ENCODE data around the gene ZNF738. TPM values are rescaled to one million over a fixed set of nuclear protein-coding genes. Genes with fewer than 3 reads are reported as not detected.
"Not testable (repeated sequence)": the region's sequence is repeated elsewhere in the genome, so short reads cannot be mapped to it uniquely, and the experiment has no call there.

The ZNF738 gene
- 34.9 TPM for total RNA-seq

DNA sequence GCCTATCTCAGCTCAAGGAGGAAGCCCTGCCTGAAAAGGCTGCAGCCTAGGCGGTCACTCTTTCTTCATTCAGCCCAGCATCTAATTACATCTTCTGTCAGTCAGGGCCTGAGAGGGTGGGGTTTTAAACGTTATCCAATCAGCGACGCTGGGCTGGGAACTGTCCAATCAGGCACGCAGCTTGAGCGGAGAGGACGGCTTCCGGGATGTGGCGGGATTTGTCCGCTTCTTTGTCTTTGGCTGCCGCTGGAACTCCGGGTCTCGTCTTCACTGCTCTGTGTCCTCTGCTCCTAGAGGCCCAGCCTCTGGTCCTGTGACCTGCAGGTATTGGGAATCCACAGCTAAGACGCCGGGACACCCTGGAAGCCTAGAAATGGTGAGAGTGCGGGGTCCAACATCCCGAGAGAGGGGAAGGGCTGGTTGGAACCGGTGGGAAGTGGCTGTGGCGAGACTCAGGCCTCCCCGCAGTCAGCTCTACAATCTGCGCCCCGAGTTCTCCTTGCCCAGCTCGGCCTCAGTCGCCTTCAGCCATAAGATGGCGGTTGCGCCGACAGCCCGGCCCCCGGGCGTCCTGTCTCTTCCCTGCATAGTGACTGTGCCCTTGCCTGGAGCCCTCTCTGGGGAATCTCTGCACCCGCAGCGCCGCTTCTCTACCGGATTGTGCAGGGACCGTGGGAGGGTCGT lies at the start of gene ZNF738:
Gene ZNF738, plus strand, starts transcription at position 233 of the 684 bp plus-strand sequence. Its CDS starts 141 bp downstream, at position 374.
- DNase-seq = peak; percentile 88

DNA sequence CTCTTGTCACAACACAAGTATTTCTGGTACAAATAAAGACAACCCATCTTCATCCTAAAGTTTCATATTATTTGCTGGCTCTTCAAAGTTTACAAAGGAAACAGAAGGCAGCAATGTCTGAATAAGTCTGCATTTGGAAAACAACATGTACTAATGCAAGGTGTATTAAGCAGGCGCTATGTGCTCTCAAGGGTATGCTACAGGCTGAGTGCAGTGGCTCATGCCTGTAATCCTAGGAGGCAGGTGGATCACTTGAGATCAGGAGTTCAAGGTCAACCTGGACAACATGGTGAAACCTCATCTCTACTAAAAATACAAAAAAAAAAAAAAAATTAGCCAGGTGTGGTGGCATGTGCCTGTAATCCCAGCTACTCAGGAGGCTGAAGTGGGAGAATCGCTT lies 46.0 kb upstream of the ZNF738 start:
- not testable (repeated sequence) for DNase-seq

DNA sequence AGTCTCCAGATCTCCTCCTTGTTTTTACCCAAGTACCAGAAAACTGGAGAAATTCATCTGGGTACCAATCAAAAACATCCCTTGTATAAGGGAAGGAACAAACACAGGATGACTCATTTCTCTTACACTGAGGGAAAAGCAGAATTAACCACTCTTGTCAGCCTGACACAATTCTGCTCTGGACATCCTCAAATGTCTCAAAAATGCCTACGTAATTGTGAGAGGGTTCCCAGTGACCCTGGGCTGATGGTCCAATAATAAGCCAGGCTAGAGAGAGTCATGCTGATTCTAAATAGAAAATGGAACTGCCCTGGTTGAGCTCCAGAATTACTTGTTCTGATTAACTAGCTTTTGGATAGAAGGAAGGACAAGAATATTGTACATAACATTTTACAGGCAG lies 44.1 kb upstream of the ZNF738 start:
- DNase-seq = peak; percentile 35

DNA sequence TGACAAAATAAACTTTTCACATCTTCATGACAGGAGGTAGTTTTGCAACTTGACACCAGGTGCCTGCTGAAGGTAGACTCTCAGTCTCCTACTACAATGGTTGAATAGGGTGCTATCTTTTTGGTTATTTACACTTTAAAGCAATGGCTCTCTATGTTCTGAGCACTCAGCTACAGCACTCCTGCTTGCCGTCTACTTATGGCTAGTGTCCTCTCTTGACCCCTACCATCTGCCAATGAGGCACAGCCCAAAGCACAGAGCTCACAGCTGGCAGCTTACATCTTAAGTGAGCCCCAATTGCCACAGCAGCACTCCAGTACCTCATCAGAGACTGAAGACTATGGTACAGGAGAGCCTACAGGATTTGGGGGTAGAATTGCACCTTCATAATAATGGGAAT lies 41.0 kb upstream of the ZNF738 start:
- DNase-seq = no peak

DNA sequence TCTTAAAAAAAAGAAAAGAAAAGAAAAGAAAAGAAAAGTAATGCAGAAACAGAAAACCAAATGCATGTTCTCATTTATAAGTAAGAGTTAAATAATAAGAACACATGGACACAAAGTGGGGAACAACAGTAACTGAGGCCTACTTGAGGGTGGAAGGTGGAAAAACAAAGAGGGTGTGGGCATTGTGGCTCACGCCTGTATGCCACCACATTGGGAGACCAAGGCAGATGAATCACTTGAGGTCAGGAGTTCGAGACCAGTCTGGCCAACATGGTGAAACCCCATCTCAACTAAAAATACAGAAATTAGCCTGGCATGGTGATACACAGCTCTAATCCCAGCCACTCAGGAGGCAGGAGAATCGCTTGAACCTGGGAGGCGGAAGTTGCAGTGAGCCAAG lies 37.7 kb upstream of the ZNF738 start:
- DNase-seq = no peak

DNA sequence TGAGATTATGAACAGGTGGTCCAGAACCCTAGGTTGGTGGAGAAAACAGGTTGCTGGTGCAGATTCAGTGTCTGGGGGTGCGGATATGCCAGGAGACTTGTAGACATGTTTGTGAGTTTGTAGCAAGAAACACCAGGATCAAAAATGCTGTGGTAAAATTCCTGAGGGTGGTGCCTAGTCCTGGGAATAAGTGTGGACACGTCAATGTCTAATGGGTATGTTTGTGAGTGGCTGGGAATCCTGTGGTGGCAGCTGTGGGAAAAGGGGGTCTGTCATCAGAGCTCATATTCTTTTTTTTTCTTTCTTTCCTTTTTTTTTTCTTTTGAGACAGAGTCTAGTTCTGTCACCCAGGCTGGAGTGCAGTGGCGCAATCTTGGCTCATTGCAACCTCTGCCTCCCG lies 36.8 kb upstream of the ZNF738 start:
- DNase-seq = no peak

DNA sequence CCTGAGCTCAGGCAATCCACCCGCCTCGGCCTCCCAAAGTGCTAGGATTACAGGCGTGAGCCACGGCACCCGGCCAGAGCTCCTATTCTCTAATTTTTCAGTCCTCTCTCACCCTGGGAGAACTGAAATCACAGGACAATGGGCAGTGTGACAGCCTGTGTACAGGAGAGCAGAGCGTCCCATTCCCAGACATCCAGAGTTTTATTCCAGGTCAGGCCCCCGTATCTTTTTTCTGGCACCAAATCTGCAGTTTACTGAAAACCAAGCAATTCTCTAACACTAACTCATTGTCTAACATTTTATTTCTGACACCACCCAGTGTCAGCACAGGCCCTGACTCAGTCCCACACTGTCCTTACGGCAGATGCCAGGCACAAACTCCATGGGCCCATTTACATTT lies 36.3 kb upstream of the ZNF738 start:
- peak; percentile 64 for DNase-seq

DNA sequence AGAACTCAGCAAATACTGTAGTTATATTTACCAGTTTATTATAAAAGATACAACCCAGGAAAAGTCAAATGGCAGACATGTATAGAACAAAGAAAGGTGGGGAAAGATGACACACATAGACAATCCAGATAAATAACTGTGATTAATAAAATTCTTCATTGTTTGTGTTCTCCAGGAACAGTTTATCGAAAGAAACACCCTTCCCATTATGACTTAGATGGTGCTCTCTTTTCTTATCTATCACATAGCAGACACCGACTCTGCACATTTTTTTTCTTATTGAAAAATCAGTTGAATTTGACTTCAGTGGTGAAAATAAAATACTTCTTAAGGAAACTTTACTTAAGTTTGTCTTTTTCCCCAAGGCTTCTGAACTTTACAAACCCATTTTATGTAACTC lies 35.8 kb upstream of the ZNF738 start:
- DNase-seq = no peak

DNA sequence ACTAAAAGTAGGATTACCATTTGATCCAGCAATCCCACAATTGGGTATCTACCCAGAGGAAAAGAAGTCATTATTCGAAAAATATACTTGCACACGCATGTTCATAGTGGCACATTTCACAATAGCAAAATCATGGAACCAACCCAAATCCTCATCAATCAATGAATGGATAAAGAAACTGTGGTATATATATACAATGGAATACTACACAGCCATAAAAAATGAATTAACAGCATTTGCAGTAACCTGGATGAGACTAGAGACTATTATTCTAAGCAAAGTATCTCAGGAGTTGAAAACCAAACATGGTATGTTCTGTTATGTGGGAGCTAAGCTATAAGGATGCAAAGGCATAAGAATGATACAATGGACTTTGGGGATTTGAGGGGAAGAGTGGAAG lies 32.6 kb upstream of the ZNF738 start:
- no peak for DNase-seq

DNA sequence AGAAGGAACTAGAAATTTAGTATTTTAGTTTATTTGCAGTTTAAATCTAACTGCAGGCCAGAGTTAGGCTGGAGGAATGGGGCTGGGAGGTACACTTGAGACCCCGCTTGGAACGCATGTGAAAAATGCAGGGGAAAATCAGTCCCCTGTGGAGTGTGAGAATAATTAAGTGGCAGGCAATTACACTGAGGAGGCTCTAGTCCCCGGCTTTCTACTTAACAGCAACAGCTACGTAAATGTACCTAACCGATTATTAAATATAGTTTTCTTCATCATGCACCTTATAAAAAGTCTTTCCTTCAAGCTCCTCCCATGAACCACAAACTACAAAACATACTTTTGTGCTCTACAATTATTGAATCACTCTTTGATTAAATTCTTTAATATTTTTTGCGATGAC lies 30.4 kb upstream of the ZNF738 start:
- no peak for DNase-seq

DNA sequence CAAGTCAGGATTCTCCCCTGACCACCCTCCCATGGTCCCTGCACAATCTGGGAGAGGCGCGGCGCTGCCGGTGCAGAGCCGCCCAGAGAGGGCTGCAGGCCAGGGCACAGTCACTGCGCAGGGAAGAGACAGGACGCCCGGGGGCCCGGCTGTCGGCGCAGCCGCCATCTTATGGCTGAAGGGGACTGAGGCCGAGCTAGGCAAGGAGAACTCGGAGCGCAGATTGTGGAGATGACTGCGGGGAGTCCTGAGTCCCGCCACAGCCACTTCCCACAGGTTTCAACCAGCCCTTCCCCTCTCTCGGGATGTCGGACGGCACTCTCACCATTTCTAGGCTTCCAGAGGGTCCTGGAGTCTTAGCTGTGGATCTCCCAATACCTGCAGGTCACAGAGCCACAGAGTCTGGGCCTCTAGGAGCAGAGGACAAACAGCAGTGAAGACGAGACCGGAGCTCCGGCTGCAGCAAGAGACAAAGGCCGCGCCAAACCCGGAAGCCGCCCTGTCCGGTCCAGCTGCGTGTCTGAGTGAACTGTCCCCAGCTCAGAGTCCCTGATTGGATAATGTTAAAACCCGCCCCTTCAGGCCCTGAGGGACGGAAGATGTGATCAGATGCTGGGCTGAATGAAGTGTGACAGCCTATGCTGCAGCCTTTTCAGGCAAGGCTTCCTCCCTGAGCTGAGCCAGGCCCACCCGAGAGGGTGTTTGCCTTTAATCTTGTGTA lies 29.8 kb upstream of the ZNF738 start, which contains the start of gene ZNF708:
Gene ZNF708, minus strand, starts transcription at position 526 of the 721 bp plus-strand sequence. Its CDS starts 198 bp downstream, at position 328.
- DNase-seq = peak; percentile 94

DNA sequence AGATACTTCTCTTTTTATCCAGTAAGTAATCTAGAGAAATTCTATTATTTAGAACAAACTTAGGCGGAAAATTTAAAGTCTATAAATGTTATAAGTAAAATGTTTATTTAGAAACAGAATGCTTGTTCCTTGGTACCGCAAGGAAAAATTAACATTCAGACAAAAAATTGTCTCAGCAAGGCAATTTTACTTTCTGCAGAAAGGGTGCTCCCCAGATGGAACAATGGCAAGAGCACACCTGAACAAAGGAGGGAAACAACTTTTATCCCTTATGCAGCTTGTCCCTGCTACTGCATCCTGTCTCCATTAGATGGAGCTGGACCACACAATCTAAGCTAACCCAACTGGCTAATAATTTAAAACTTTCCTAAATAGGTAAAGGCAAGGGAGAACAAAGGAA lies 23.1 kb upstream of the ZNF738 start:
- no peak for DNase-seq

DNA sequence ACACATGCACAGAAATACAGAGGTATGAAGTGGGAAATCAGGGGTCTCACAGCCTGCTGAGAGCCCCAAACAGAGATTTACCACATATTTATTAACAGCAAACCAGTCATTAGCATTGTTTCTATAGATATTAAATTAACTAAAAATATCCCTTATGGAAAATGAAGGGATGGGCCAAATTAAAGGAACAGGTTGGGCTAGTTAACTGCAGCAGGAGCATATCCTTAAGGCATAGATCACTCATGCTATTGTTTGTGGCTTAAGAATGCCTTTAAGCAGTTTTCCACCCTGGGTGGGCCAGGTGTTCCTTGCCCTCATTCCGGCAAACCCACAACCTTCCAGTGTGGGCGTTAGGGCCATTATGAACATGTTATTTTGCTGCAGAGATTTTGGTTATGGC lies 14.0 kb upstream of the ZNF738 start:
- not testable (repeated sequence) for DNase-seq

DNA sequence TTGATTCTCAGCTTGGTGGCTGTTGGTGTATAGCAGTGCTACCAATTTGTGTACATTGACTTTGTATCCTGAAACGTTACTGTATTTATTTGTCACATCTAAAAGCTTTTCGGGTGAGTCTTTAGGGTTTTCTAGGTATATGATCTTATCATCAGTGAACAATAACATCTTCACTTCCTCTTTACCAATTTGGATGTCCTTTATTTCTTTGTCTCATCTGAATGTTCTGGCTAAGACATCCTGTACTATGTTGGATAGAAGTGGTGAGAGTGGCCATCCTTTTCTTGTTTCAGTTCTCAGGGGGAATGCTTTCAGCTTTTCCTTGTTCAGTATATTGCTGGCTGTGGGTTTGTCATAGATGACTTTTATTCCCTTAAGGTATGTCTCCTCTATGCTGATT lies 6.0 kb upstream of the ZNF738 start:
- DNase-seq = no peak

DNA sequence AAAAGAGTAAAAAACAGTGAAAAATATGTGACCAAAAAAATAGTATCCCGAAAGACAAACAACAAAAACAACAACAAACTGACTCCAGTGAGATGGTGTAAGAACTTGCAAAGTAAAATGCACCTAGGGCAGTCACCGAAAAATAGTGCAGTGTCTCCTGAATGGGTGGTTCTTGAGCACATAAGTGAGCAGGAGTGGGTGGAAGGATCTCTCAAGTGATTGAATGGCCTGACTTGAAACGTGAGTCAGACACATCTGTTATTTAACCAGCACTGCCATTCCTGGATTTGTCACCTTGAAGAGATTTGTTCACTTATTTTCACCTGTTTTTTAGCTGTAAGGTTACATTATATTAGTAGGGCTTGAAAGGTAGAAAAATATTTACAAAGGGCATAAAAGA lies 3.5 kb downstream of the ZNF738 start:
- no peak for DNase-seq

DNA sequence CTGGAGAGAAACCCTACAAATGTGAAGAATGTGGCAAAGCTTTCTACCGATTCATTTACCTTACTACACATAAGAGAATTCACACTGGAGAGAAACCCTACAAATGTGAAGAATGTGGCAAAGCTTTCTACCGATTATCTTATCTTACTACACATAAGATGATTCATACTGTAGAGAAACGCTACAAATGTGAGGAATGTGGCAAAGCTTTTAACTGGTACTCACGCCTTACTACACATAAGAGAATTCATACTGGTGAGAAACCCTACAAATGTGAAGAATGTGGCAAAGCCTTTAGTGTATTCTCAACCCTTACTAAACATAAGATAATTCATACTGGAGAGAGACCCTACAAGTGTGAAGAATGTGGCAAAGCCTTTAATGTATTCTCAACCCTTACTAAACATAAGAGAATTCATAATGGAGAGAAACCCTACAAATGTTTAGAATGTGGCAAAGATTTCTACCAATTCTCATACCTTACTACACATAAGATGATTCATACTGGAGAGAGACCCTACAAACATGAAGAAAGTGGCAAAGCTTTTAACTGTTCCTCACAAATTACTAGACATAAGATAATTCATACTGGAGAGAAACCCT lies 25.3 kb downstream of the ZNF738 start:
- no peak for DNase-seq

DNA sequence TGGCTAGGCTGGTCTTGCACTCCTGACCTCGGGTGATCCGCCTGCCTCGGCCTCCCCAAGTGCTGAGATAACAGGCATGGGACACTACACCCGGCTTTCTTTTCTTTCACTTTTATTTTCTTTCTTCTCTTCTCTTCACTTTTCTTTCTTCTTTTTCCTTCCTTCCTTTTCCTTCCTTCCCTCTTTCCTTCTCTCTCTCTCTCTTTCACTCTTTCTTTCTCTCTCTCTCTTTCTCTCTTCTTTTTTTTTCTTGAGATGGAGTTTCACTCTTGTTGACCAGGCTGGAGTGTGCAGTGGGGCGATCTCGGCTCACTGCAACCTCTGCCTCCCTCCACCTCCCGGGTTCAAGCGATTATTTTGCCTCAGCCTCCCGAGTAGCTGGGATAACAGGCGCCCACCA lies 37.3 kb downstream of the ZNF738 start:
- no peak for DNase-seq

DNA sequence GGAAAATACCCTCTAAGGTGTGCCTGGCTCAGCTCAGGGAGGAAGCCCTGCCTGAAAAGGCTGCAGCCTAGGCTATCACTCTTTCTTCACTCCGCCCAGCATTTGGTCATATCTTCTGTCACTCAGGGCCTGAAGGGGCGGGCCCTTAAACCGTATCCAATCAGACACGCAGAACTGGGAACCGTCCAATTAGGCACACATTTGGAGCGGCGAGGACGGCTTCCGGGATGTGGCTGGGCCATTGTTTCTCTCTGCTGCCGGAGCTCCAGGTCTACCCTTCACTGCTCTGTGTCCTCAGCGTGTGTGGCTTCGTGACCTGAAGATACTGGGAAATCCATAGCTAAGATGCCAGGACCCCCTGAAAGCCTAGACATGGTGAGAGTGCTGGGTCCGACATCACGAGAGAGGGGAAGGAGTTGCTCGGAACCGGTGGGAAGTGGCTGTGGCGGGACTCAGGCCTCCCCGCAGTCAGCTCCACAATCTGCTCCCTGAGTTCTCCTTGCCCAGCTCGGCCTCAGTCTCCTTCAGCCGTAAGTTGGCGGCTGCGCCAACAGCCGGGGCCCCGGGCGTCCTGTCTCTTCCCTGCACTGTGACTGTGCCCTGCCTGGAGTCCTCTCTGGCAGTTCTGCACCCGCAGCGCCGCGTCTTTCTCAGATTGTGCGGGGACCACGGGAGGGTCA lies 38.2 kb downstream of the ZNF738 start, which contains the start of gene ZNF493:
Gene ZNF493, plus strand, starts transcription at position 241 of the 680 bp plus-strand sequence. Its CDS starts 105 bp downstream, at position 346.
- peak; percentile 93 for DNase-seq

DNA sequence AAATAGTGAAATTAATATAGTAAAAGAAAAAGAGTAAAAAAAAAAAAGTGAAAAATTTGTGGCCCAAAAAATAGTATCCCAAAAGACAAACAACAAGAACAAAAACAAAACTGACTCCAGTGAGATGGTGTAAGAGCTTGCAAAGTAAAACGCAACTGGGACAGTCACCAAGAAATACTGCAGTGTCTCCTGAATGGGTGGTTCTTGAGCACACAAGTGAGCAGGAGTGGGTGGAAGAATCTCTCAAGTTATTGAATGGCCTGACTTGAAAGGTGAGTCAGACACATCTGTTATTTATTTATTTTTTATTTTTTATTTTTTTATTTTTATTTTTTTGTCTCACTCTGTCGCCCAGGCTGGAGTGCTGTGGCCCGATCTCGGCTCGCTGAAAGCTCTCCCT lies 40.1 kb downstream of the ZNF738 start:
- no peak for DNase-seq

DNA sequence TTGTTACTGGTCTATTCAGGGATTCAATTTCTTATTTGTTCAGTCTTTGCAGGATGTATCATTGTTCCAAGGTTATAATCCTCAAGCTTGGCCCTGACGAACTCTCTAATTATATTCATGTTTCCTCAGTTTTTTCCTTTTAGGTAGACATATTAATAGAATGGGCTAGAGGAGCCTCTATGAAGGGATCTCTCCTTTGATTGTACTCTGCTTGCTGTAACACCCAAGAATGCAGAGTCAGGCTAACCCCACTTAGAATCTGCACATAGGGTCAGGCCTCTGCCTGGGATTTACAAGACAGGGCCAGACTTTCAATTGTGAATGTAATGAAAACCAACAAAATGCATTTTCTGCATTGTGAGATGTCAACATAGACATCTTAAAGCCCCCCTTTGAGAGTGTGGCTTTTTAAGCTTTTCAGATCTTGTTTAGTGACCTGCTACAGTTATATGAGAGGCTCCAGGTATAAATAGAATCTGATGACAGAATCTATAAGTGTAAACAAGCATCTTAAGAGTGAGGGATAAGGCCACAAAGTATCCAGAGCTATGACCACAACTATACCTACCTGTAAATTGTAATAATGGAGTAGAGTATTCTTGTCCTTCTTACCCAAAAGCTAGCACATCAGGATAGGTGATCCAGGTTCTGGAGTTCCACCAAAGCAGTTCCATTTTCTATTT lies 43.6 kb downstream of the ZNF738 start:
- DNase-seq = no peak

DNA sequence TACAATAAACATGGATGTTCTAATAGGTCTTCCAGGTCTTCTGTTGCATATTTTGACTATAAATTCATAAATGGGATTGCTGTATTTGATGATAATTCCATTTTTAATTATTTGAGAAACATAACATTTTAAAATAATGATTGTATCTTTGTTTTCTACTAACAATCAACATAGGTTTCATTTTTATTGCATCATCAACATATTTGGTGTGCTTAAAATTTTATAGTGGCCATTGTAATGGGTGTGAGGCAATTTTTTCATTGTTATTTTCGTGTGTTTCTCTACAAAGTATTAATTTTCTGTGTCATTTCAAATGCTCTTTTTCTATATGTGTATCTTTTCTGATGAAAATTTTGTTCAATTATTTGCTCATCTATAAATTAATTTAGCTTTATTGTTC lies 51.4 kb downstream of the ZNF738 start:
- no peak for DNase-seq

DNA sequence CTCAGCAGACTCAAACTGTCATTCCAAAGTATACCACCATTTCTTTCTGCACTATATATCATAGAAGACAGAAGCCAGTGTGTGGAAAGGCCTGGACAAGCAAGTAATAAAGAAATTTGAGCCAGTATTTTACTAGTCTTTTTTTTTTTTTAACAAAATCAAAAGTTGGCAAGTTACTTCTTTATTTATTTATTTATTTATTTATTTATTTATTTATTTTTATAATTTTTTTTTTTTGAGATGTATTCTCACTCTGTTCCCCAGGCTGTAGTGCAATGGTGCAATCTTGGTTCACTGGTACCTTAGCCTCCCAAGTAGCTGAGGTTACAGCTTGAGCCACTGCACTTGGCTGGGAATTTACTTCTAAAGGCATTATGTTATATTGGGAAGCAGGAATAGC lies 63.4 kb downstream of the ZNF738 start:
- no peak for DNase-seq
